Lung microvascular endothelial cell (primary cell): ENCODE data around the gene YY2. TPM values are rescaled to one million over a fixed set of nuclear protein-coding genes. Genes with fewer than 3 reads are reported as not detected.
"Not testable (repeated sequence)": the region's sequence is repeated elsewhere in the genome, so short reads cannot be mapped to it uniquely, and the experiment has no call there.

Source experiments
- DNase-seq, 2 donors: peaks; one replicate each; pipeline versions ENCODE4 v3.0.0 to v3.0.0-alpha.2; 2010; ENCODE audit warnings: low read depth in 2 of 2
- total RNA-seq: library from RNA; depleted of rRNA; stranded (reverse); fragments of >200 nt; gene quantifications from 2 replicates; pipeline ENCODE4 v1.2.1, GENCODE V29; 2014

The YY2 gene
- total RNA-seq, result 0.65 and 0.79 TPM in 2 replicates

GRCh38 chrX:21855937-21856415 lies at the start of gene YY2:
Gene YY2, plus strand, starts transcription at chrX:21855987. Its CDS starts 498 bp downstream, at chrX:21856485.
- DNase-seq, result no peak

DNA sequence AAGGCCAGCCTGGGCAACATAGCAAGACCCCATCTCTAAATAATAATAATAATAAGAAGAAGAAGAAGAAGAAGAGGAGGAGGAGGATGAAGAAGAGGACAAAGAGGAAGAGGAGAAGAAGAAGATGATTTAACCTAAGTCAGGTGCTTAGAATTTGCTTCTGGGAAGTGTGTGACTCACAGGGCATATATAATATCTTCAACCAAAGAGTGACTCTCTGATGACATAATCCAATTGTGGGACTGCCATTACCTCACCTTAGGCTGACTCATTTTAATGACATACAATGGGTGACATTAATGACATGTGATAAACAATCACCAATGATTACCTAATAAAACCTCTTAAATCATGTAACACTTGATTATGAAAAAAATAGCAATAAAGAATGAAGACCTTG lies 49.1 kb upstream of the YY2 start:
- no peak for DNase-seq

DNA sequence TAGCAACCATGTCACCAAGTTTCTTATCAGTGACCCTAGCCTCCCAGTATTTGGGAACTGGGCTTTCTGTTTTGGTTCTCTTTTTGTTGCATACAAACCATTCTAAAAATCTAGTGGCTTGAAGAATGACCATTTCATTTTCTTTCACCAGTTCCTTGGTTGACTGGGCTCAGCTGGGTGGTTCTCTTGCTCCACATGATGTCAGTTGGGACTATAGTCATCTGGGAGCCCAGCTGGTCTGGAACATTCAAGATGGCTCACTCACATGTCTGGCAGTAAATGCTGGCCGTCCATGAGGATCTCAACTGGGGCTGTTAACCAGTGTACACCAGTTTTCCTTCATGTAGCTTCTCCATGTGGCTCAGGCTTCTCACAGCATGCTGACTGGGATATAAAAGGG lies 44.0 kb upstream of the YY2 start:
- no peak for DNase-seq

DNA sequence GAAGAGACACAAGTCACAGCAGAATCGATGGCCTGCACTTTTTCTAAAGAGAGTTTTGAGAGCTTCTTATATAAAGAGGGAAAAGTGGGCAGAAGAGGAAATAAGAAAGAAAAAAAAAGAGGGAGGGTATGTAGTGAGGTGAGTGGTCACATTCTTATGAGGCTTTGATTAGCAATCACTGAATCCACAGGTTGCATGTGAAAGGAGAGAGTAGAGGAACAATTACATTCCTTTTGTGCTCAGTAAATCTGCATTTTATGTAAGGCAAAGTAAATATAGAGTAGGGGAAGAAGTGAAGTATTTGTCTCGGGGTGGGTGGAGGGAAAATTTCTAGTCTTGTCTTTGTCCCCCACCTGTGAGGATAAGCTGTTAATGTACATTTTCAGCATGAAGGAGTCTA lies 43.2 kb upstream of the YY2 start:
- DNase-seq, result no peak

DNA sequence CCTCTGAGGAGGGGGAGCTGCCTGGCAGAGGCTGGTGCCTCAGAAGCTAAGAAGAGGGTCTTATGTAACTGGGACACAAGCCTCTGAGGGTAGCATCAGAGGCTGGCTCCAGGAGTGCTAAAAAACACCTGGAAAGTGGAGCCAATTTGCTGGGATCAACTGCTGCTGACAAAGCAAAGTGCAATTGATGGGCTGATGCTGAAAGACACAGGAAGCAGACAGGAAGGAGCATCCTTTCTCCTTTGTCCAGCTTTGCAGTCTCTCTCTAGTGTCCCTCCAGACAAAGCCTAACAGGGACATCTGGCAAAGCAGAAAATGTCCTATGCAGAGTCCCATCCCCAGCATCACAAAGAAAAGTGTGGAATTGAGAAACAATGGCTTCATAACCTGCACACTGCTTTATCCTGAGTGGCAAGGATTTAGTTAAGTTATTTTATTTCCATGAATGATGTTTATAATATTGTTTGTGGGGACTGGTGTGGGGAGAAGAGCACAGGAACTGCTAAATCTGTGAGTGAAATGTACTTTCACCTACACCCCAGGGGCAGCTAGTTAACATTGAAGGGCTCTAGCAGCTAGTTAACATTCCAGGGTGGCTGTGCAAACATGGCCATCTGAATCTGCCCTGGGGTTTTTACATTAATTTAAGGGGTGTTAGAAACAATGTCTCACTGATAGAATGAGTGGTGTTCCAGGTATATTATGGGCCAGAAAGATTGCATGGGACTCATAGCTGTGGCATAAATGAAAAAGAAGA lies 42.0 kb upstream of the YY2 start:
- no peak for DNase-seq

GRCh38 chrX:21816136-21816535 lies 39.7 kb upstream of the YY2 start:
- no peak for DNase-seq

GRCh38 chrX:21820170-21820569 lies 35.6 kb upstream of the YY2 start:
- DNase-seq, result not testable (repeated sequence)

DNA sequence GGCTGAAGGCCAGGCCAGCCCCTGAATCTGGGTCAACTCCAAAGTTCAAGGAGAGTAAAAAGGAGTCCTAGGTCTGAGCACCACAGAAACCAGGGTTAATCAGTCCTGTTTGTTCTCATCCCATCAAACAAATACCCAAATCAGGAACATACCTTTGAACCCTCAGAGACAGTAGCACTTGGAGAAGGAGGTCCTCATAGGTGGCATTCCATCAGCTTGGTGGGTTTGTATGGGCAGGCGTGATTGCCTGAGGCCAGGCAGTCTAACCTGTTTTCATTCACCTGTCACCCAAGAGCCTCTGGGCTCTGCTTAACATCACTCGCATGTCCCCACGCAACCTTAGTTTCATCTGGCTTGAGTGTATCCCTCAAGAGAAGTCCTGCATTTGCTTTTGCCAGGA lies 33.9 kb upstream of the YY2 start:
- no peak for DNase-seq

- no peak for DNase-seq
Measured at GRCh38 chrX:21831496-21831895, 24.3 kb upstream of the YY2 start.

DNA sequence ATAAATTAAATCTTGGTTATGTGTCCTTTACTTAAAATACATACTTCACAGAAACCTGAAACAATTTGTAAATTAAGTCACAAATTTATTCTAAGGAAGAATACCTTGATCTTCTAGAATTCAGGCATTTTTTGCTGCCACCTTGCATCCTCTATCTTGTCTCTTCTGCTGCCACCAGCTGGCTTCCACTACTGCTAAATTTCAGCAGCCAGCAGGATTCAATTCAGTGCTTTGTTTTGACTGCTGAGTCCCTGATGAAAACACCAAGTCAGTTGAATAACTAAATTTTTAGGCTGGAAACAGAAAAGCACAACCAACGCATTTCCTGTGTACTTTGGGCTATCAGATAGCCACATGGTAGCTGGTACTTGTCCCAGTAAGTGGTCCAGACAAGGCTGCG lies 18.7 kb upstream of the YY2 start:
- peak in 1 of 2 donors; percentile 2 for DNase-seq

- peak; percentile 40 for DNase-seq
Measured at GRCh38 chrX:21838937-21839333, 16.9 kb upstream of the YY2 start.

DNA sequence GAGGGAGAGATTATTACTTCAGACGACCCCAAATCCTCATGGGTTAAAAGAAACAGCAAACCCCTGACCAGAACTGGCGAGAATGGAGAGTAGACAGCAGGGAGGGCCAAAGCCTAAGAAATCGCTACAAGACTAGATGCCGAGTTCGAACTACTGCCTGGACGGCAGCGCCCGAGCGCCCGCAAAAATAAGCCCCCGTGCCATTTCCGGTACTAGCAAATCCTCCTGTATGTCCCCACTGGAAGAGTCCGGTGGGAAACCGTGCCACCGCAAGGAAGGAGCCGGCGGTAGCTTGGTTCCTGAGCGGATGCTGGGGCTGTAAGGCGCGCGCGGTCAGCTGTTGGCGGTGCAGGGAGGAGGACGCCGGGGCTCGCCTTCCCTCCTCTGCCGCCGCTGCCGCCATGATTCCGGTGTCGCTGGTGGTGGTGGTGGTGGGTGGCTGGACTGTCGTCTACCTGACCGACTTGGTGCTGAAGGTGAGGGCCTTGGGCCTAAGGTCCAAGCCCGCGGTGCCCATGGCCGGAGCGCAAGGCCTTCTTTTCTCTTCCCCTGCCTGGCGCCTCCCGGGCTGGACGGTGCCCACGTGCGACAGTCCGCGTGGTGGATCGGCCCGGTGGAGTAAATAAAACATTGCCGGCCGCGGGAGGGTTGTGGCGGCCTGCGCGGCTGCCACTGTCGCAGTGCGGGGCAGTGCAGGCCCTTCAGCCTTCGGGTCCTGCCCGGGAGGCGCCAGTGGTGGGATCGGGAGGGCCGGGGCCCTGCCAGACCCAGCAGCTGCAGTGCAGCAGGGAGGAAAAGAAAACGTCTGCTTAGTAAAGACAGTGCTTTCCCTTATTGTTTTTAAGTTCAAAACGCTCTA lies 16.2 kb upstream of the YY2 start, which contains the start of gene MBTPS2:
Gene MBTPS2 (plus strand): TSS at position 284 of the 859 bp plus-strand sequence. CDS start 118 bp downstream, at position 402.
- peak; percentile 89 to 93 for DNase-seq

- DNase-seq, result no peak
Measured at GRCh38 chrX:21840193-21840545, 15.6 kb upstream of the YY2 start.

DNA sequence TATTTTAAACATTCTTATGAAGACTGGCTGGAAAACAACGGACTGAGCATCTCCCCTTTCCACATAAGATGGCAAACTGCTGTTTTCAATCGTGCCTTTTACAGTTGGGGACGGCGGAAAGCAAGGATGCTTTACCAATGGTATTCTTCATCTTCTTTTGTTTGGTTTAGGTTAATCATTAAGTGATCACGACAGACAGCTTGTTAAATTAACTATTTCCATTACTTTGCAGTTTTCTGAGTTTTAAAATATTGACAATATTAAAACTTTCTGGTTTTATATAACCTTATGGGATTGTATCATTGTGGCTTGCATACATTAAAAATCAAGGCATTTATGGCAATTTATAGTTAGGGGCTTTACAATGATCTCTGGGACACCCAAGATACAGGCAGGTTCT lies 12.6 kb upstream of the YY2 start:
- no peak for DNase-seq

DNA sequence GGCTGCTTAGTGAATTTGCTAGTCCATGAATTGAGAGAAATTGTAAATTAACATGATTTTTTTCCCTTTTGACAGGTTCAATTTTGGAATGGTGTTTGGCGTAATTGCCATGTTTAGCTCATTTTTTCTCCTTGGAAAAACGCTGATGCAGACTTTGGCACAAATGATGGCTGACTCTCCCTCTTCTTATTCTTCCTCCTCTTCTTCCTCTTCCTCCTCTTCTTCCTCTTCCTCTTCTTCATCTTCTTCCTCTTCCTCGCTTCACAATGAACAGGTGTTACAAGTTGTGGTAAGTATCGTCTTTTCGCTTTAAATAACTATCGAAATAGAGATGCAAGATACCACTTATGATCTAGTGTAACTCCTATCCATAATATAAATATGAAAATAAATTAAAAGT lies 10.7 kb upstream of the YY2 start:
- DNase-seq, result no peak

DNA sequence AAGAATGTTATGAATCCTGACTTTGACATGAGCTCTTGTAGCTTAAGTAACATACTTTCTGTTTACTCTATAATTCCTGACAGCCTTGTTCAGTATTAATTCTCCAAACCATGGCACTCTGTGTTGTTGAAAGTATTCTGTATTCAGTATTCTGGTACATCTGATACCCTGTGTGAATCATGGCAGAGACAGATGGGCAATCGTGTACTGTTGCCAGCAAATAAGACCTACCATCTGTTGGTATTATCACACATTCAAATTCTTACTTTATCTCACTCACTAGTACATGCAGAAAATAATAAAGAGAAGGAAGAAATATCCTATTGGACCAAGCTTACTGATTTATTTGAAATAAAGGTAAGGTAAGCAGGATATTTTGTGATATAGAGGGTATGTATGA lies 8.4 kb upstream of the YY2 start:
- no peak for DNase-seq

DNA sequence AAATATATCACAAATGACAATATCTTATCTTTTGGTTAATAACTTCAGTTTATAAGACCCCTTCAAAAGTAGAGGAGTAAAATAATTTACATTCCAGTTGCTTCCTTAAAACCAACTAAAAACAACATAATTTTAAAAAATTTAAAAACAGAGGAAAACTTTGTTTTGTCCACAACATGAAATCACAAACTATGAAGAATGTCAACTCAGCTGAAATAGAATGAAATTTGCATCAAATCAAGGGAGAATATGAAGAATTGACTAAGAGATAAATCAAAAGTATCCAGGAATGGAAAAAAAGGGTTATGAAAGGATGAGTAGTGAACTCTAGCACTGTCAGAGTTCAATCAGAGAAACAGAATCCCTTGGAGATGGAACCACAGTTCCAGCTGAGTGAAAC lies 2.2 kb upstream of the YY2 start:
- no peak for DNase-seq

GRCh38 chrX:21856504-21856903 lies 717 bp downstream of the YY2 start:
- DNase-seq, result no peak

GRCh38 chrX:21863241-21863640 lies 7.5 kb downstream of the YY2 start:
- DNase-seq, result no peak

GRCh38 chrX:21865436-21865835 lies 9.6 kb downstream of the YY2 start:
- no peak for DNase-seq

GRCh38 chrX:21870494-21870893 lies 14.7 kb downstream of the YY2 start:
- DNase-seq, result no peak

- no peak for DNase-seq
Measured at GRCh38 chrX:21873063-21873775, 17.4 kb downstream of the YY2 start.
